Neuronal stem cell (in vitro differentiated cells): Measurements from ENCODE around the gene SESTD1.

Experiments used
- DNase-seq: peaks from one replicate; pipeline ENCODE4 v3.0.0-alpha.2; 2013; ENCODE audit warnings: low spot score
- H2AFZ ChIP-seq: one replicate; pipeline ENCODE4 v1.6.1; 2013; ENCODE audit warnings: mild to moderate bottlenecking, low read length, inconsistent platforms
- H2AK5ac ChIP-seq: 2 replicates; pipeline ENCODE4 v1.6.1; 2013; ENCODE audit warnings: low read depth, mild to moderate bottlenecking, inconsistent platforms, low read length, moderate library complexity, mixed read lengths
- H2BK120ac ChIP-seq: 2 replicates; pipeline ENCODE4 v1.6.1; 2013; ENCODE audit warnings: low read depth, mild to moderate bottlenecking, inconsistent platforms, low read length, moderate library complexity, mixed read lengths
- H2BK12ac ChIP-seq: one replicate; pipeline ENCODE4 v1.6.1; 2013; ENCODE audit warnings: low read length, inconsistent platforms
- H2BK15ac ChIP-seq: 2 replicates; pipeline ENCODE4 v1.6.1; 2013; ENCODE audit warnings: mild to moderate bottlenecking, low read length, inconsistent platforms, mixed read lengths
- H2BK5ac ChIP-seq: one replicate; pipeline ENCODE4 v1.6.1; 2013; ENCODE audit warnings: inconsistent platforms, mild to moderate bottlenecking, low read length, moderate library complexity
- H3K14ac ChIP-seq: one replicate; pipeline ENCODE4 v1.6.1; 2013; ENCODE audit warnings: low read length, inconsistent platforms
- H3K18ac ChIP-seq: 2 replicates; pipeline ENCODE4 v1.6.1; 2013; ENCODE audit warnings: low read length, inconsistent platforms
- H3K23ac ChIP-seq: 2 replicates; pipeline ENCODE4 v1.6.1; 2013; ENCODE audit warnings: low read depth, mild to moderate bottlenecking, mixed read lengths, low read length, inconsistent platforms; ENCODE audit not compliant: poor library complexity
- H3K27ac ChIP-seq: replicated peaks from 3 replicates; pipeline ENCODE4 v1.5.1; 2013; ENCODE audit warnings: low read length, inconsistent platforms
- H3K27me3 ChIP-seq, 3 experiments: 2 replicates each; pipeline ENCODE4 v1.6.1; 2013; ENCODE audit warnings: low read length in 3 of 3, mild to moderate bottlenecking in 2 of 3, inconsistent platforms in 1 of 3, low read depth in 1 of 3, mixed read lengths in 1 of 3, moderate library complexity in 1 of 3; ENCODE audit not compliant: control insufficient read depth in 3 of 3, insufficient read depth in 3 of 3
- H3K36me3 ChIP-seq, 2 donors: replicated peaks in 1 of 2; 2 replicates each; pipeline ENCODE4 v1.6.1; 2013; ENCODE audit warnings: low read length in 2 of 2; ENCODE audit not compliant: control insufficient read depth in 2 of 2, insufficient read depth in 2 of 2
- H3K4ac ChIP-seq: 2 replicates; pipeline ENCODE4 v1.6.1; 2013; ENCODE audit warnings: inconsistent platforms, mild to moderate bottlenecking, low read length, moderate library complexity
- H3K4me1 ChIP-seq, 2 donors: 1 replicate in 1 of 2; 2 replicates in 1 of 2; pipeline ENCODE4 v1.6.1; 2013; ENCODE audit warnings: low read length in 2 of 2, low read depth in 1 of 2; ENCODE audit not compliant: control insufficient read depth in 2 of 2, insufficient read depth in 1 of 2
- H3K4me2 ChIP-seq: one replicate; pipeline ENCODE4 v1.6.1; 2013; ENCODE audit warnings: mild to moderate bottlenecking, low read length, inconsistent platforms; ENCODE audit not compliant: insufficient read depth, poor library complexity, severe bottlenecking
- H3K4me3 ChIP-seq, 2 donors: 2 replicates each; pipeline ENCODE4 v1.5.1; 2013; ENCODE audit warnings: low read length in 2 of 2, mild to moderate bottlenecking in 2 of 2, inconsistent platforms in 1 of 2, moderate library complexity in 1 of 2
- H3K79me1 ChIP-seq: one replicate; pipeline ENCODE4 v1.6.1; 2013; ENCODE audit warnings: low read depth, mild to moderate bottlenecking, inconsistent platforms, low read length, moderate library complexity
- H3K9ac ChIP-seq: one replicate; pipeline ENCODE4 v1.6.1; 2013; ENCODE audit warnings: mild to moderate bottlenecking, low read depth, low read length, inconsistent platforms; ENCODE audit not compliant: poor library complexity
- H3K9me3 ChIP-seq, 2 donors: replicated peaks in 1 of 2; 2 replicates each; pipeline versions ENCODE3 to v1.6.1; 2013; ENCODE audit warnings: low read length in 2 of 2, mild to moderate bottlenecking in 2 of 2, inconsistent platforms in 1 of 2, low read depth in 1 of 2, mixed read lengths in 1 of 2, moderate library complexity in 1 of 2; ENCODE audit not compliant: control insufficient read depth in 2 of 2, insufficient read depth in 1 of 2
- H4K8ac ChIP-seq: one replicate; pipeline ENCODE4 v1.6.1; 2013; ENCODE audit warnings: low read depth, mild to moderate bottlenecking, inconsistent platforms, low read length, moderate library complexity
- H4K91ac ChIP-seq: one replicate; pipeline ENCODE4 v1.6.1; 2013; ENCODE audit warnings: low read length, low read depth, mild to moderate bottlenecking, inconsistent platforms; ENCODE audit not compliant: poor library complexity
- WGBS, 2 donors: extraction: QIAGEN DNeasy Blood & Tissue Kit; methylation state at CpG; one replicate each; pipeline ENCODE4 v1.1.7; 2013; ENCODE audit warnings: missing lambda C conversion rate in 2 of 2, mixed read lengths in 1 of 2; ENCODE audit not compliant: insufficient read length in 2 of 2, insufficient replicate concordance in 1 of 2; ENCODE audit errors: extremely low coverage in 2 of 2; 5-methylcytosine and 5-hydroxymethylcytosine counted together

SESTD1 gene

DNA sequence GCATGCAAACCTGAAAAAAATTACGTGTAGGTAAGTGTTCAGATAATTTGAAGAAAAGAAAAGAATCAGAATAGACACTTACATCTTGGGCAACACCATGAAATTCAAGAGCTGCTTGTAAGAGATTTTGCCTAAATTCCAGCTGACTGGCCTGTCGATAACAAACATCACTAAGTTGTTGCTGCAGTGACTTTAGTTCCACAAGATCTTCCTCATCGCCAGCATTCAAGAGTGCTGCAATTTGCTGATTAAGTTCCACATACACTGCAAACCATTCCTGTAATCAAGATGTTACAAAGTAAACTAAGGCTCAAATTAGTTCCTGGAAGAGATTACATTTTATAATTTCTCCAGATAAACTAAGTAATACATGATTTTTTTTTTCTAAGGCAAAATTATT, 140.3 kb downstream of the SESTD1 start:
- Histone ChIP-seq H3K79me1 (no peaks in the 10 kb centered on the region), H3K9ac (no peak overlapping the region), H2BK120ac (no peak overlapping the region), H3K4me2 (no peak overlapping the region), H2AK5ac (no peak overlapping the region), H3K18ac (no peak overlapping the region), H3K4ac (no peak overlapping the region), H3K4me3 (no peak overlapping the region), H4K91ac (no peak overlapping the region), H2BK15ac (no peak overlapping the region), H2AFZ (no peak overlapping the region), H3K27ac (no peak overlapping the region), H3K23ac (no peak overlapping the region), H2BK5ac (no peak overlapping the region), H3K36me3 (peaks cover 9 to 55% of the 10 kb centered on the region in 2 donors), H3K14ac (no peak overlapping the region), H3K9me3 (no peaks in the 10 kb centered on the region), H3K27me3 (no peaks in the 10 kb centered on the region), H3K4me1 (no peaks in the 10 kb centered on the region), H2BK12ac (no peak overlapping the region), H4K8ac (no peak overlapping the region)
- DNase-seq, result no peak
- WGBS, 2 donors, result no CpG with 5 or more reads among the region's 3 CpGs

- Histone ChIP-seq H3K27me3 (no peaks in the 10 kb centered on the region), H2BK120ac (no peak overlapping the region), H3K4me1 (no peaks in the 10 kb centered on the region), H3K4me3 (no peak overlapping the region), H3K9me3 (no peaks in the 10 kb centered on the region), H3K18ac (no peak overlapping the region), H3K27ac (no peak overlapping the region), H3K36me3 (peaks cover 9 to 59% of the 10 kb centered on the region in 2 donors), H2BK5ac (no peak overlapping the region), H3K79me1 (no peaks in the 10 kb centered on the region), H2AFZ (no peak overlapping the region), H2AK5ac (no peak overlapping the region), H4K91ac (no peak overlapping the region), H3K9ac (no peak overlapping the region), H2BK15ac (no peak overlapping the region), H3K23ac (no peak overlapping the region), H2BK12ac (no peak overlapping the region), H3K4me2 (no peak overlapping the region), H3K4ac (no peak overlapping the region), H3K14ac (no peak overlapping the region), H4K8ac (no peak overlapping the region)
- WGBS, 2 donors, result no CpG with 5 or more reads among the region's 1 CpG
- no peak for DNase-seq
Measured at GRCh38 chr2:179123272-179123662, 141.4 kb downstream of the SESTD1 start.

GRCh38 chr2:179107737-179108136, 156.9 kb downstream of the SESTD1 start:
- no peak overlapping the region for H4K91ac ChIP-seq
- no peaks in the 10 kb centered on the region for H3K9me3 ChIP-seq
- no peak overlapping the region for H3K27ac ChIP-seq
- H3K79me1 ChIP-seq, result no peaks in the 10 kb centered on the region
- H3K4me3 ChIP-seq, result no peak overlapping the region
- DNase-seq, result no peak
- H3K27me3 ChIP-seq, result no peaks in the 10 kb centered on the region
- no peak overlapping the region for H2AFZ ChIP-seq
- H3K9ac ChIP-seq, result no peak overlapping the region
- H2BK120ac ChIP-seq, result no peak overlapping the region
- H3K36me3 ChIP-seq, result peaks cover 9 to 90% of the 10 kb centered on the region in 2 donors
- no peak overlapping the region for H2AK5ac ChIP-seq
- no peak overlapping the region for H3K4me2 ChIP-seq
- no peak overlapping the region for H3K18ac ChIP-seq
- no peak overlapping the region for H4K8ac ChIP-seq
- H2BK12ac ChIP-seq, result no peak overlapping the region
- no peak overlapping the region for H3K23ac ChIP-seq
- H3K4ac ChIP-seq, result no peak overlapping the region
- H2BK15ac ChIP-seq, result no peak overlapping the region
- H3K4me1 ChIP-seq, result peaks cover 2 to 6% of the 10 kb centered on the region in 2 donors
- no peak overlapping the region for H3K14ac ChIP-seq
- no peak overlapping the region for H2BK5ac ChIP-seq

GRCh38 chr2:179106676-179107428, 157.8 kb downstream of the SESTD1 start:
- H3K18ac ChIP-seq, result no peak overlapping the region
- H3K4me1 ChIP-seq, result peaks cover 2 to 6% of the 10 kb centered on the region in 2 donors
- H2BK120ac ChIP-seq, result no peak overlapping the region
- no peaks in the 10 kb centered on the region for H3K9me3 ChIP-seq
- H3K23ac ChIP-seq, result no peak overlapping the region
- H2AFZ ChIP-seq, result no peak overlapping the region
- H3K4me3 ChIP-seq, result no peak overlapping the region
- H3K27ac ChIP-seq, result no peak overlapping the region
- H3K9ac ChIP-seq, result no peak overlapping the region
- H2BK12ac ChIP-seq, result no peak overlapping the region
- no peak overlapping the region for H3K4me2 ChIP-seq
- 100% methylated on average over 1 of the region's 3 CpGs; no CpG with 5 or more reads in 1 of the 2 donors for WGBS, 2 donors
- H3K79me1 ChIP-seq, result no peaks in the 10 kb centered on the region
- no peak overlapping the region for H3K14ac ChIP-seq
- H3K4ac ChIP-seq, result no peak overlapping the region
- DNase-seq, result no peak
- no peak overlapping the region for H2AK5ac ChIP-seq
- no peaks in the 10 kb centered on the region for H3K27me3 ChIP-seq
- H2BK15ac ChIP-seq, result no peak overlapping the region
- no peak overlapping the region for H2BK5ac ChIP-seq
- no peak overlapping the region for H4K8ac ChIP-seq
- no peak overlapping the region for H4K91ac ChIP-seq
- peaks cover 8 to 88% of the 10 kb centered on the region in 2 donors for H3K36me3 ChIP-seq
